HUDEP-2 (cell line): ENCODE results near the gene VPS54.
"Not testable (repeated sequence)": the region's sequence is repeated elsewhere in the genome, so short reads cannot be mapped to it uniquely, and the experiment has no call there.

ENCODE experiments used
- DNase-seq, 76 experiments: peaks; one replicate each; lab custom pipeline; 2025; ENCODE audit not compliant: unreplicated experiment in 76 of 76; lab: John Stamatoyannopoulos, UW

VPS54 gene

GRCh38 chr2:63932104-63932503 is 87.1 kb downstream of the VPS54 start:
- not testable (repeated sequence) for DNase-seq

- DNase-seq, result no peak
Measured at GRCh38 chr2:63926815-63927214, 92.4 kb downstream of the VPS54 start.

- no peak for DNase-seq
Measured at GRCh38 chr2:63914311-63914710, 104.9 kb downstream of the VPS54 start.

- no peak for DNase-seq
Measured at GRCh38 chr2:63903003-63903402, 116.2 kb downstream of the VPS54 start.

- no peak for DNase-seq
Measured at GRCh38 chr2:63902149-63902548, 117.1 kb downstream of the VPS54 start.

GRCh38 chr2:63899639-63900038 is 119.6 kb downstream of the VPS54 start:
- DNase-seq, result no peak

GRCh38 chr2:63898839-63899238 is 120.4 kb downstream of the VPS54 start:
- DNase-seq, result no peak

- no peak for DNase-seq
Measured at GRCh38 chr2:63894167-63894566, 125.1 kb downstream of the VPS54 start.

GRCh38 chr2:63893163-63893562 is 126.1 kb downstream of the VPS54 start:
- no peak for DNase-seq

- DNase-seq, result no peak
Measured at GRCh38 chr2:63891488-63892030, 127.7 kb downstream of the VPS54 start.

GRCh38 chr2:63890678-63891077 is 128.6 kb downstream of the VPS54 start:
- DNase-seq, result no peak

- DNase-seq, result peak in 35 of 76 experiments; percentile 0 to 45 (median 11)
Measured at GRCh38 chr2:63888490-63889402, 130.5 kb downstream of the VPS54 start.

- no peak for DNase-seq
Measured at GRCh38 chr2:63888053-63888452, 131.2 kb downstream of the VPS54 start.

GRCh38 chr2:63886445-63886844 is 132.8 kb downstream of the VPS54 start:
- DNase-seq, result no peak

GRCh38 chr2:63882395-63883105 is 136.7 kb downstream of the VPS54 start:
- DNase-seq, result no peak

- DNase-seq, result no peak
Measured at GRCh38 chr2:63881205-63881604, 138.0 kb downstream of the VPS54 start.

GRCh38 chr2:63880625-63881024 is 138.6 kb downstream of the VPS54 start:
- DNase-seq, result no peak

- DNase-seq, result no peak
Measured at GRCh38 chr2:63879876-63880433, 139.3 kb downstream of the VPS54 start.

- no peak for DNase-seq
Measured at GRCh38 chr2:63878486-63878885, 140.7 kb downstream of the VPS54 start.

- DNase-seq, result no peak
Measured at GRCh38 chr2:63876311-63876710, 142.9 kb downstream of the VPS54 start.

- DNase-seq, result no peak
Measured at GRCh38 chr2:63875559-63876245, 143.5 kb downstream of the VPS54 start.
